Adrenal gland (tissue), 12 donors: ENCODE data around the gene DHCR24. TPM values are rescaled to one million over a fixed set of nuclear protein-coding genes. Genes with fewer than 3 reads are reported as not detected.

Source experiments
- DNase-seq, 7 donors: peaks; one replicate each; pipeline ENCODE4 v3.0.0-alpha.2; 2019 to 2020
- H3K27ac ChIP-seq, 5 donors: fragments of 200-600 bp; sonication (generic) in 4 of 5; 1 replicate in 3 of 5; 2 replicates in 2 of 5; pipeline versions ENCODE4 v1.5.1 to v1.8.0; 2016 to 2020; ENCODE audit warnings: mild to moderate bottlenecking in 1 of 5
- H3K27me3 ChIP-seq: fragments of 200-600 bp; 2 replicates; pipeline ENCODE4 v1.8.0; 2021
- H3K36me3 ChIP-seq, 2 donors: fragments of 200-600 bp; replicated peaks in 1 of 2; 1 replicate in 1 of 2; 2 replicates in 1 of 2; pipeline versions ENCODE4 v1.5.1 to v1.8.0; 2018 to 2022
- H3K4me1 ChIP-seq, 2 donors: fragments of 200-600 bp; replicated peaks in 1 of 2; 1 replicate in 1 of 2; 2 replicates in 1 of 2; pipeline versions ENCODE4 v1.5.1 to v1.8.0; 2018 to 2021
- H3K4me3 ChIP-seq, 4 donors: fragments of 200-600 bp; sonication (generic) in 3 of 4; one replicate each; pipeline ENCODE4 v1.5.1; 2016 to 2018
- H3K9me3 ChIP-seq, 3 donors: fragments of 200-600 bp; sonication (generic) in 1 of 3; replicated peaks in 1 of 3; 1 replicate in 2 of 3; 2 replicates in 1 of 3; pipeline versions ENCODE4 v1.5.1 to v1.8.0; 2016 to 2021
- CTCF ChIP-seq, 6 experiments: fragments of 450-650 bp in 4 of 6; fragments of 200-600 bp in 2 of 6; sonication (generic) in 1 of 6; IDR thresholded peaks; 1 replicate in 5 of 6; 2 replicates in 1 of 6; pipeline versions ENCODE4 v1.5.1 to v1.8.0; 2016 to 2021; ENCODE audit warnings: antibody characterized with exemption in 6 of 6, mild to moderate bottlenecking in 2 of 6, moderate library complexity in 1 of 6
- POLR2A ChIP-seq, 2 donors: fragments of 450-650 bp; IDR thresholded peaks; one replicate each; pipeline ENCODE4 v1.6.1; 2017; ENCODE audit warnings: antibody characterized with exemption in 2 of 2, mild to moderate bottlenecking in 2 of 2, moderate library complexity in 1 of 2
- WGBS, 4 donors: extraction: QIAGEN DNeasy Blood & Tissue Kit in 2 of 4; methylation state at CpG; one replicate each; pipeline versions ENCODE4 v1.1.5 to v1.1.7; 2013 to 2017; 5-methylcytosine and 5-hydroxymethylcytosine counted together
- intact Hi-C, 2 donors: fragments of 100-400 bp; cut with DNase I; formaldehyde crosslinking; loops; one replicate each; pipeline versions ENCODE4 v1.14.1 to v1.15.0; 2022 to 2023
- polyA plus RNA-seq, 3 donors: library from polyadenylated mRNA; stranded (reverse); fragments of 200-250 nt in 2 of 3; fragments of 350-450 nt in 1 of 3; fragmentation: Illumina TruSeq in 1 of 3; extraction: RNeasy Lipid Tissue Mini Kit (QIAGEN cat#74804) in 1 of 3; gene quantifications; one replicate each; pipeline ENCODE4 v1.2.3, GENCODE V29; 2013 to 2014
- total RNA-seq, 9 donors: library from RNA; depleted of rRNA in 4 of 9; stranded (reverse); fragments of >200 nt in 4 of 9; fragments of 120-200 nt in 1 of 9; fragmentation: NEBNext Ultra II Directional in 1 of 9; extraction: Animal tissue kit (Norgen Biotek cat#: 25700) in 1 of 9; gene quantifications; one replicate each; pipeline versions ENCODE4 v1.1.0 to v1.2.4, GENCODE V29; 2013 to 2023
- donor health status: healthy with polysubstance abuse.
- donor health status: Bipolar disorder and iron deficiency.
- donor health status: DM: yes; HTN: yes; CAD: no.
- donor health status: DM: no; HTN: no; CAD: no.
- donor health status: DM: no; HTN: no; CAD: no.
- donor health status: DM: yes; HTN: yes; CAD: no.

Gene DHCR24
- total and polyA plus RNA-seq, 12 donors: 138 to 4,801 (median 2,741) TPM

- TF ChIP-seq POLR2A (IDR thresholded peaks at IDR 0.05) (no peak), CTCF (IDR thresholded peaks at IDR 0.05) (no peak)
- intact Hi-C loops: no loop called here
- 86 to 92% (median 91%) methylated on average over 2 to 4 of the region's 4 CpGs for WGBS, 4 donors
- no peak overlapping the region for H3K4me3 ChIP-seq
- no peak overlapping the region for H3K27ac ChIP-seq
- H3K4me1 ChIP-seq: no peaks in the 10 kb centered on the region
- H3K36me3 ChIP-seq: no peaks in the 10 kb centered on the region
- H3K27me3 ChIP-seq: no peaks in the 10 kb centered on the region
- peak in 1 of 7 donors; percentile 36 for DNase-seq
- peaks cover 0 to 10% (median 3%) of the 10 kb centered on the region in 3 donors for H3K9me3 ChIP-seq
Observed at GRCh38 chr1:54826226-54826816, 60.7 kb downstream of the DHCR24 start.

GRCh38 chr1:54825696-54826095 is 61.3 kb downstream of the DHCR24 start:
- intact Hi-C loops: no loop called here
- DNase-seq: peak in 1 of 7 donors; percentile 45
- Histone ChIP-seq H3K4me3 (no peak overlapping the region), H3K27ac (no peak overlapping the region), H3K36me3 (no peaks in the 10 kb centered on the region), H3K4me1 (no peaks in the 10 kb centered on the region), H3K9me3 (peaks cover 0 to 5% (median 3%) of the 10 kb centered on the region in 3 donors), H3K27me3 (no peaks in the 10 kb centered on the region)
- WGBS, 4 donors: 90 to 92% (median 91%) methylated on average over 2 to 5 of the region's 5 CpGs
- TF ChIP-seq POLR2A (IDR thresholded peaks at IDR 0.05): no peak
- TF ChIP-seq CTCF (IDR thresholded peaks at IDR 0.05): no peak

- no peaks in the 10 kb centered on the region for H3K27me3 ChIP-seq
- TF ChIP-seq CTCF (IDR thresholded peaks at IDR 0.05): no peak
- no peak for TF ChIP-seq POLR2A (IDR thresholded peaks at IDR 0.05)
- H3K36me3 ChIP-seq: no peaks in the 10 kb centered on the region
- no peak overlapping the region for H3K4me3 ChIP-seq
- intact Hi-C loops: no loop called here
- H3K4me1 ChIP-seq: no peaks in the 10 kb centered on the region
- H3K27ac ChIP-seq: no peak overlapping the region
- DNase-seq: no peak
- 81 to 87% (median 85%) methylated on average over 3 of the region's 3 CpGs for WGBS, 4 donors
- peaks cover 0 to 5% (median 3%) of the 10 kb centered on the region in 3 donors for H3K9me3 ChIP-seq
Observed at GRCh38 chr1:54823670-54824069, 63.3 kb downstream of the DHCR24 start.

DNA sequence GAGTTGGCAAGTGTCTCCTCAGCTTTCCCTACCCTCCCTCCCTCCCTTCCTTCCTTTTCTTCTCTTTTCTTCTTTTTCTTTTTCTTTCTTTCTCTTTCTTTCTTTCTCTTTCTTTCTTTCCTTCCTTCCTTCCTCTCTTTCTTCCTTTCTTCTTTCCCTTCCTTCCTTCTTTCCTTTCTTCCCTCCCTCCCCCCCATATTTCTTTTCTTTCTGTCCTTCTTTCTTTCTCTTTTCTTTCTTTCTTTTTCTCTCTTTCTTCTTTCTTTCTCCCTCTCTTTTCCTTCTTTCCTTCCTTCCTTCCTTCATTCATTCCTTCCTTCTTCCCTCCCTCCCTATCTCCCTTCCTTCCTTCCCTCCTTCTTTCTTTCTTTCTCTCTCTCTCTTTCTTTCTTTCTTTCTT is 67.3 kb downstream of the DHCR24 start:
- H3K27ac ChIP-seq: no peak overlapping the region
- intact Hi-C loops: no loop called here
- no peak for DNase-seq
- no peaks in the 10 kb centered on the region for H3K36me3 ChIP-seq
- H3K4me1 ChIP-seq: no peaks in the 10 kb centered on the region
- H3K9me3 ChIP-seq: peaks cover 0 to 5% (median 3%) of the 10 kb centered on the region in 3 donors
- TF ChIP-seq POLR2A (IDR thresholded peaks at IDR 0.05) (no peak), CTCF (IDR thresholded peaks at IDR 0.05) (no peak)
- no peaks in the 10 kb centered on the region for H3K27me3 ChIP-seq
- H3K4me3 ChIP-seq: no peak overlapping the region
